Measurements from ENCODE around the gene ABCC5.

The ABCC5 gene

DNA sequence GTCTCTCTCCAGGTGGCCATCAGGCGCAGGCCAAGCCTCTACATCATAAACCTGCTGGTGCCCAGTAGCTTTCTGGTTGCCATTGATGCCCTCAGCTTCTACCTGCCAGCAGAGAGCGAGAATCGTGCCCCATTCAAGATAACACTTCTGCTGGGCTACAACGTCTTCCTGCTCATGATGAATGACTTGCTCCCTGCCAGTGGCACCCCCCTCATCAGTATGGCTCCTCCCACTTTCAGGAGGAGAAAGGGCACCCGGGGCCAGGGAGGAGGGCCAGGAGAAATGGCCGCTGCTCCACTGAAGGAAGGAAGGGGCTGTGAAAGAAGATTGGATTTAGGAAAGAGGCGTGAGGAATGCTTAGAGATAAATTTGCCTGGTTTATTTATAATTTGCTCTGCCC lies 41.7 kb upstream of the ABCC5 start:
- H3K9me2 ChIP-seq (ENCODE audit: low read depth, low read length): no peaks in the 10 kb centered on the region

DNA sequence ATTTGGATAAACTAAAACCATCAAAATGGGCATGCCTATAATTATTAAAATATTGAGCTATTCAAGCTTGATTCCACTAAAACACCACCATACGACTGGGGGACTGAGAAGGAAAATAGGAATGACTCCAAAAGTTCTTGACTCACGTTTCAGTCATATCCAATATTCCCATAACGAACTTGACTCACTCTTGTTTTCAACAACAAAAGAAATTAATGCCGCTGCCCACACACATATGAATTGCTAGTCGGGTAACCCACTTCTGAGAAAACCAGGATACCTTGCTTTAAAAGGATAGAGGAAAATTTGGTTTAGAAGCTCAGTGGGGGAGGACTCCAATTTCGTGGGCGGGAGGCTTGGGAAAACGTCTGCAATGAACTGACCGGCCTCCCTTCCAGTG lies 40.3 kb upstream of the ABCC5 start:
- Histone ChIP-seq H3K4me2 (ENCODE audit: low read length) (no peak overlapping the region), H3F3A (ENCODE audit: insufficient read depth, low read length) (no peaks in the 10 kb centered on the region), H3K4me3 (ENCODE audit: low read depth, low read length, poor library complexity, severe bottlenecking) (no peak overlapping the region), H3K79me2 (ENCODE audit: insufficient read depth, low read length) (no peaks in the 10 kb centered on the region), H3K36me3 (ENCODE audit: insufficient read depth, low read length) (no peaks in the 10 kb centered on the region), H3K27ac (ENCODE audit: low read depth, low read length, poor library complexity, severe bottlenecking) (no peak overlapping the region), H2AFZ (ENCODE audit: low read length) (no peak overlapping the region), H4K20me1 (ENCODE audit: insufficient read depth, low read length) (no peaks in the 10 kb centered on the region), H3K9ac (ENCODE audit: low read length) (no peak overlapping the region), H3K9me3 (ENCODE audit: low read length) (no peaks in the 10 kb centered on the region), H3K4me1 (ENCODE audit: insufficient read depth, low read length, severe bottlenecking) (no peaks in the 10 kb centered on the region), H3K9me2 (ENCODE audit: low read depth, low read length) (no peaks in the 10 kb centered on the region), H3K27me3 (ENCODE audit: insufficient read depth, low read length) (peaks cover 4% of the 10 kb centered on the region; the same call in 1 of the 2 replicates)
- no peak for TF ChIP-seq EZH2 (IDR thresholded peaks at IDR 0.05; ENCODE audit: borderline replicate concordance, low read length)

More for the DNA sequence above, 41.7 kb upstream of the ABCC5 start:
- no peak overlapping the region for H3K4me2 ChIP-seq (ENCODE audit: low read length)
- no peak overlapping the region for H3K27ac ChIP-seq (ENCODE audit: low read depth, low read length, poor library complexity, severe bottlenecking)
- no peaks in the 10 kb centered on the region for H3K36me3 ChIP-seq (ENCODE audit: insufficient read depth, low read length)
- H2AFZ ChIP-seq (ENCODE audit: low read length): no peak overlapping the region
- H3K4me3 ChIP-seq (ENCODE audit: low read depth, low read length, poor library complexity, severe bottlenecking): no peak overlapping the region
- no peaks in the 10 kb centered on the region for H3F3A ChIP-seq (ENCODE audit: insufficient read depth, low read length)
- no peaks in the 10 kb centered on the region for H3K79me2 ChIP-seq (ENCODE audit: insufficient read depth, low read length)
- H3K9me3 ChIP-seq (ENCODE audit: low read length): no peaks in the 10 kb centered on the region
- TF ChIP-seq, protein P1, sequence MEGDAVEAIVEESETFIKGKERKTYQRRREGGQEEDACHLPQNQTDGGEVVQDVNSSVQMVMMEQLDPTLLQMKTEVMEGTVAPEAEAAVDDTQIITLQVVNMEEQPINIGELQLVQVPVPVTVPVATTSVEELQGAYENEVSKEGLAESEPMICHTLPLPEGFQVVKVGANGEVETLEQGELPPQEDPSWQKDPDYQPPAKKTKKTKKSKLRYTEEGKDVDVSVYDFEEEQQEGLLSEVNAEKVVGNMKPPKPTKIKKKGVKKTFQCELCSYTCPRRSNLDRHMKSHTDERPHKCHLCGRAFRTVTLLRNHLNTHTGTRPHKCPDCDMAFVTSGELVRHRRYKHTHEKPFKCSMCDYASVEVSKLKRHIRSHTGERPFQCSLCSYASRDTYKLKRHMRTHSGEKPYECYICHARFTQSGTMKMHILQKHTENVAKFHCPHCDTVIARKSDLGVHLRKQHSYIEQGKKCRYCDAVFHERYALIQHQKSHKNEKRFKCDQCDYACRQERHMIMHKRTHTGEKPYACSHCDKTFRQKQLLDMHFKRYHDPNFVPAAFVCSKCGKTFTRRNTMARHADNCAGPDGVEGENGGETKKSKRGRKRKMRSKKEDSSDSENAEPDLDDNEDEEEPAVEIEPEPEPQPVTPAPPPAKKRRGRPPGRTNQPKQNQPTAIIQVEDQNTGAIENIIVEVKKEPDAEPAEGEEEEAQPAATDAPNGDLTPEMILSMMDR (IDR thresholded peaks at IDR 0.05; ENCODE audit: low read length): no peak
- TF ChIP-seq EZH2 (IDR thresholded peaks at IDR 0.05; ENCODE audit: borderline replicate concordance, low read length): no peak
- peaks cover 4% of the 10 kb centered on the region; the same call in 1 of the 2 replicates for H3K27me3 ChIP-seq (ENCODE audit: insufficient read depth, low read length)
- H3K4me1 ChIP-seq (ENCODE audit: insufficient read depth, low read length, severe bottlenecking): no peaks in the 10 kb centered on the region
- no peaks in the 10 kb centered on the region for H4K20me1 ChIP-seq (ENCODE audit: insufficient read depth, low read length)
- no peak overlapping the region for H3K9ac ChIP-seq (ENCODE audit: low read length)

DNA sequence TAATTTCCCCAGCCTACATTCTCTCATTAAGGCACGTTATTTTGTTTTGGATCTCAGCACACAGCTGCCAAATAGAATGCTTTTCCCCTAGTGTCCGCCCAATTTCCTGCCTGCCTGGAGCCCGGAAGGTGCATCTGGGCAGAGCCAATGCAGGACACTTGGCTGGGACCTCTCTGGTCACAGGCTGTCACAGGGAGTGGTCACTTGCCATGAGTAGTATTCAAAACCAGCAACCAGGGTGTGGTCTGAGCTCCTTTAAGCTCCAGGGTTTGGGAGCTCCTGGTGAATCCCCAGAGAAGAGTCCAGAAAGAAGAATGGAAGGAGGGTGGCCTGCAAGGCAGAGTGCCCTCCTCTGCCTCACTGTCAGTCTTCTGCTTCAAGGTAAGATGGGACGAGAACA lies 35.1 kb upstream of the ABCC5 start, which contains the start of gene HTR3C:
HTR3C (plus strand) TSS at position 281 of the 400 bp plus-strand sequence; CDS start at position 315, 34 bp downstream.
- Histone ChIP-seq H3K36me3 (ENCODE audit: insufficient read depth, low read length) (no peaks in the 10 kb centered on the region), H3K27me3 (ENCODE audit: insufficient read depth, low read length) (no peaks in the 10 kb centered on the region; the same call in 1 of the 2 replicates), H3K27ac (ENCODE audit: low read depth, low read length, poor library complexity, severe bottlenecking) (no peak within 1 kb of the TSS), H3K4me2 (ENCODE audit: low read length) (no peak within 1 kb of the TSS), H3K9me3 (ENCODE audit: low read length) (no peaks in the 10 kb centered on the region), H3K9me2 (ENCODE audit: low read depth, low read length) (no peaks in the 10 kb centered on the region), H3K9ac (ENCODE audit: low read length) (no peak within 1 kb of the TSS), H4K20me1 (ENCODE audit: insufficient read depth, low read length) (no peaks in the 10 kb centered on the region), H3K4me3 (ENCODE audit: low read depth, low read length, poor library complexity, severe bottlenecking) (no peak within 1 kb of the TSS), H3K79me2 (ENCODE audit: insufficient read depth, low read length) (no peaks in the 10 kb centered on the region), H3K4me1 (ENCODE audit: insufficient read depth, low read length, severe bottlenecking) (no peaks in the 10 kb centered on the region), H3F3A (ENCODE audit: insufficient read depth, low read length) (no peaks in the 10 kb centered on the region), H2AFZ (ENCODE audit: low read length) (no peak within 1 kb of the TSS)
- TF ChIP-seq EZH2 (IDR thresholded peaks at IDR 0.05; ENCODE audit: borderline replicate concordance, low read length): no peak
- TF ChIP-seq, protein P1 (IDR thresholded peaks at IDR 0.05; ENCODE audit: low read length): no peak

DNA sequence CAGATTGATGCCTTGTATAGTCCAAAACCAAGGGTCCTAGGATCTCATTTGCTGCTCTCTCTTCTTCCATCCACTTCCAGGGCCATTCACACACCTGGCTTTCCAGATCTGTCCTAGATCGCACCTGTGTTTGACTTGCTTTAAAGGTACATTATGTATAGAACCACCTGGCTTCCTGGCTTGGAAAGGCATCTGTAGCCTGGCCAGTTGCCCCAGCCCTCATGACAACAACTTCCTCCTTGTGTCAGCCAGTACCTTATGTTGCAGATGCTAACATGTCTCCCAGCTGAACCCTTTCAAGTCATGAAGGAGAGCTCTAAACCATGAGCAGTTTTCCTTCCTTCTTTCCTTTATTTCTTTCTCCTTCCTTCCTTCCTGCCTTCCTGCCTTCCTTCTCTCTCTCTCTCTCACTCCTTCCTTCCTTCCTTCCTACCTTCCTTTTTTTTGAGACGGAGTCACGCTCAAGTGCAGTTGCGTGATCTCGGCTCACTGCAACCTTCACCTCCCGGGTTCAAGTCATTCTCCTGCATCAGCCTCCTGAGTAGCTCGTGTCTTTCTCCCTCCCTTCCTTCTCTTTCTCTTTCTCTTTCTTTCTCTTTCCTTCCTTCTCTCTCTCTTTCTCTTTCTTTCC lies 32.6 kb upstream of the ABCC5 start:
- Histone ChIP-seq H3K27ac (ENCODE audit: low read depth, low read length, poor library complexity, severe bottlenecking) (no peak overlapping the region), H3K9me3 (ENCODE audit: low read length) (no peaks in the 10 kb centered on the region), H4K20me1 (ENCODE audit: insufficient read depth, low read length) (no peaks in the 10 kb centered on the region)

More for the DNA sequence above, 32.6 kb upstream of the ABCC5 start:
- Histone ChIP-seq H3K9ac (ENCODE audit: low read length) (no peak overlapping the region), H3K9me2 (ENCODE audit: low read depth, low read length) (no peaks in the 10 kb centered on the region), H3K79me2 (ENCODE audit: insufficient read depth, low read length) (no peaks in the 10 kb centered on the region), H3K36me3 (ENCODE audit: insufficient read depth, low read length) (no peaks in the 10 kb centered on the region), H3K4me2 (ENCODE audit: low read length) (no peak overlapping the region), H3K4me3 (ENCODE audit: low read depth, low read length, poor library complexity, severe bottlenecking) (no peak overlapping the region), H3F3A (ENCODE audit: insufficient read depth, low read length) (no peaks in the 10 kb centered on the region), H3K4me1 (ENCODE audit: insufficient read depth, low read length, severe bottlenecking) (no peaks in the 10 kb centered on the region), H3K27me3 (ENCODE audit: insufficient read depth, low read length) (no peaks in the 10 kb centered on the region; the same call in 1 of the 2 replicates), H2AFZ (ENCODE audit: low read length) (no peak overlapping the region)
- TF ChIP-seq, protein P1 (IDR thresholded peaks at IDR 0.05; ENCODE audit: low read length): no peak
- TF ChIP-seq EZH2 (IDR thresholded peaks at IDR 0.05; ENCODE audit: borderline replicate concordance, low read length): no peak

All from OCI-LY1 (cell line).